Memory B cell (primary cell): ENCODE measurements around the gene DNAH2.

Source experiments
- ATAC-seq: fragments of 150-1000 bp; cut with Tn5 transposase; 2 replicates; pipeline ENCODE4 v1.10.0; 2021; ENCODE audit warnings: low read depth, mild to moderate bottlenecking, moderate library complexity
- DNase-seq, 2 donors: peaks; one replicate each; pipeline ENCODE4 v3.0.0; 2022; ENCODE audit warnings: low spot score in 2 of 2
- H3K27ac Mint-ChIP-seq: one replicate; pipeline ENCODE4 v1.8.0; 2022; ENCODE audit warnings: mild to moderate bottlenecking, moderate library complexity, mixed read lengths
- H3K27me3 Mint-ChIP-seq: one replicate; pipeline ENCODE4 v1.8.0; 2022; ENCODE audit warnings: mixed read lengths
- H3K36me3 Mint-ChIP-seq: one replicate; pipeline ENCODE4 v1.8.0; 2022; ENCODE audit warnings: mild to moderate bottlenecking, mixed read lengths
- H3K4me1 Mint-ChIP-seq: one replicate; pipeline ENCODE4 v1.8.0; 2022; ENCODE audit warnings: mixed read lengths
- H3K4me3 Mint-ChIP-seq: one replicate; pipeline ENCODE4 v1.8.0; 2022; ENCODE audit warnings: mild to moderate bottlenecking, moderate library complexity, mixed read lengths
- H3K9me3 Mint-ChIP-seq: one replicate; pipeline ENCODE4 v1.8.0; 2022; ENCODE audit warnings: mixed read lengths

DNAH2 gene

GRCh38 chr17:7844292-7845154 lies 127.0 kb downstream of the DNAH2 start:
- H3K27ac Mint-ChIP-seq, result peak overlapping the region; percentile 99

GRCh38 chr17:7845359-7846062 lies 128.0 kb downstream of the DNAH2 start:
- DNase-seq (peak in 1 of 2 donors; percentile 38), ATAC-seq (no peak)
- Mint-ChIP-seq H3K36me3 (peaks cover 11% of the 10 kb centered on the region), H3K27me3 (no peaks in the 10 kb centered on the region), H3K4me1 (peaks cover 28% of the 10 kb centered on the region), H3K27ac (peak overlapping the region; percentile 99), H3K9me3 (no peaks in the 10 kb centered on the region), H3K4me3 (peak overlapping the region; percentile 97)

More at GRCh38 chr17:7844292-7845154, 127.0 kb downstream of the DNAH2 start:
- peak; percentile 84 to 89 for DNase-seq
- Mint-ChIP-seq H3K4me1 (peaks cover 35% of the 10 kb centered on the region), H3K27me3 (no peaks in the 10 kb centered on the region), H3K36me3 (peaks cover 13% of the 10 kb centered on the region), H3K9me3 (no peaks in the 10 kb centered on the region), H3K4me3 (peak overlapping the region; percentile 97)
- peak; percentile 32 for ATAC-seq

- H3K27ac Mint-ChIP-seq, result peak overlapping the region; percentile 99
- no peaks in the 10 kb centered on the region for H3K27me3 Mint-ChIP-seq
- H3K36me3 Mint-ChIP-seq, result peaks cover 9% of the 10 kb centered on the region
- peak overlapping the region; percentile 47 for H3K4me3 Mint-ChIP-seq
- ATAC-seq, result no peak
- H3K4me1 Mint-ChIP-seq, result peaks cover 27% of the 10 kb centered on the region
- H3K9me3 Mint-ChIP-seq, result no peaks in the 10 kb centered on the region
- DNase-seq, result peak in 1 of 2 donors; percentile 20
Measured at GRCh38 chr17:7846063-7846735, 128.7 kb downstream of the DNAH2 start.

- Mint-ChIP-seq H3K27me3 (no peaks in the 10 kb centered on the region), H3K27ac (peak overlapping the region; percentile 74), H3K36me3 (peaks cover 9% of the 10 kb centered on the region), H3K9me3 (no peaks in the 10 kb centered on the region), H3K4me3 (no peak overlapping the region), H3K4me1 (peaks cover 28% of the 10 kb centered on the region)
- peak; percentile 4 to 19 for DNase-seq
- ATAC-seq, result no peak
Measured at GRCh38 chr17:7846765-7847661, 129.5 kb downstream of the DNAH2 start.

- Mint-ChIP-seq H3K9me3 (no peaks in the 10 kb centered on the region), H3K27me3 (no peaks in the 10 kb centered on the region), H3K36me3 (peaks cover 9% of the 10 kb centered on the region), H3K27ac (no peak overlapping the region), H3K4me3 (no peak overlapping the region), H3K4me1 (peaks cover 26% of the 10 kb centered on the region)
- peak in 1 of 2 donors; percentile 23 for DNase-seq
- ATAC-seq, result no peak
Measured at GRCh38 chr17:7848131-7848579, 130.6 kb downstream of the DNAH2 start.

GRCh38 chr17:7848739-7849129 lies 131.2 kb downstream of the DNAH2 start:
- Mint-ChIP-seq H3K27ac (peak overlapping the region; percentile 89), H3K27me3 (no peaks in the 10 kb centered on the region), H3K36me3 (peaks cover 9% of the 10 kb centered on the region), H3K9me3 (no peaks in the 10 kb centered on the region), H3K4me3 (no peak overlapping the region), H3K4me1 (peaks cover 26% of the 10 kb centered on the region)
- ATAC-seq (no peak), DNase-seq (peak in 1 of 2 donors; percentile 23)

- no peak overlapping the region for H3K4me3 Mint-ChIP-seq
- ATAC-seq (no peak), DNase-seq (peak in 1 of 2 donors; percentile 27)
- peaks cover 11% of the 10 kb centered on the region for H3K36me3 Mint-ChIP-seq
- no peaks in the 10 kb centered on the region for H3K9me3 Mint-ChIP-seq
- no peaks in the 10 kb centered on the region for H3K27me3 Mint-ChIP-seq
- H3K27ac Mint-ChIP-seq, result peak overlapping the region; percentile 89
- peaks cover 23% of the 10 kb centered on the region for H3K4me1 Mint-ChIP-seq
Measured at GRCh38 chr17:7849130-7849750, 131.7 kb downstream of the DNAH2 start.

- H3K27ac Mint-ChIP-seq, result peak overlapping the region; percentile 89
Measured at GRCh38 chr17:7849751-7850504, 132.4 kb downstream of the DNAH2 start.

GRCh38 chr17:7850701-7851437 lies 133.3 kb downstream of the DNAH2 start:
- ATAC-seq (peak; percentile 5), DNase-seq (peak in 1 of 2 donors; percentile 34)
- H3K36me3 Mint-ChIP-seq, result peaks cover 11% of the 10 kb centered on the region
- H3K4me1 Mint-ChIP-seq, result peaks cover 21% of the 10 kb centered on the region
- peak overlapping the region; percentile 89 for H3K27ac Mint-ChIP-seq
- H3K4me3 Mint-ChIP-seq, result peak overlapping the region; percentile 83
- H3K27me3 Mint-ChIP-seq, result no peaks in the 10 kb centered on the region
- H3K9me3 Mint-ChIP-seq, result no peaks in the 10 kb centered on the region

More at GRCh38 chr17:7849751-7850504, 132.4 kb downstream of the DNAH2 start:
- H3K9me3 Mint-ChIP-seq, result no peaks in the 10 kb centered on the region
- H3K4me3 Mint-ChIP-seq, result no peak overlapping the region
- no peak for ATAC-seq
- peaks cover 23% of the 10 kb centered on the region for H3K4me1 Mint-ChIP-seq
- DNase-seq, result no peak
- H3K27me3 Mint-ChIP-seq, result no peaks in the 10 kb centered on the region
- peaks cover 11% of the 10 kb centered on the region for H3K36me3 Mint-ChIP-seq

GRCh38 chr17:7851438-7852261 lies 134.1 kb downstream of the DNAH2 start:
- Mint-ChIP-seq H3K4me1 (peaks cover 19% of the 10 kb centered on the region), H3K27ac (peak overlapping the region; percentile 89), H3K4me3 (peak overlapping the region; percentile 83), H3K27me3 (no peaks in the 10 kb centered on the region), H3K9me3 (no peaks in the 10 kb centered on the region), H3K36me3 (peaks cover 11% of the 10 kb centered on the region)
- ATAC-seq (peak; percentile 83), DNase-seq (peak; percentile 95 to 96)

- Mint-ChIP-seq H3K4me3 (no peak overlapping the region), H3K27me3 (no peaks in the 10 kb centered on the region), H3K4me1 (peaks cover 19% of the 10 kb centered on the region), H3K27ac (peak overlapping the region; percentile 89), H3K9me3 (no peaks in the 10 kb centered on the region), H3K36me3 (peaks cover 8% of the 10 kb centered on the region)
- DNase-seq, result peak in 1 of 2 donors; percentile 4
- no peak for ATAC-seq
Measured at GRCh38 chr17:7852262-7852670, 134.7 kb downstream of the DNAH2 start.
